HCT116 (cell line): ENCODE results near the gene STARD5. TPM values are rescaled to one million over a fixed set of nuclear protein-coding genes. Genes with fewer than 3 reads are reported as not detected.

Experiments used
- ATAC-seq: fragments of 200-7000 bp; cut with Tn5 transposase; 2 replicates; pipeline ENCODE4 v1.9.1; 2020; ENCODE audit warnings: mild to moderate bottlenecking, moderate library complexity
- BruUV-seq: library from RNA; stranded (reverse); fragments of 400-500 nt; replicated peaks from 2 replicates; lab custom pipeline; 2021; lab: Mats Ljungman, UMichigan
- CTCF ChIA-PET: fragments of 300-600 bp; sonication (Branson Sonifier 250); formaldehyde crosslinking; loops from one replicate; lab custom pipeline; 2021; ENCODE audit warnings: antibody characterized with exemption; lab: Charles Lee
- POLR2A ChIA-PET: fragments of 300-600, 350-600 bp; sonication (Branson Sonifier 250); formaldehyde crosslinking; loops from one replicate; lab custom pipeline; 2021; ENCODE audit warnings: antibody characterized with exemption; lab: Charles Lee
- RAD21 ChIA-PET, 2 experiments: fragments of 300-600 bp; sonication (Branson Sonifier 250); formaldehyde crosslinking; loops; one replicate each; lab custom pipeline; 2023; ENCODE audit warnings: low total read pairs in 2 of 2; ENCODE audit not compliant: uncharacterized antibody in 2 of 2, unreplicated experiment in 2 of 2, low non-redundant PET in 1 of 2; lab: Charles Lee
- DNase-seq: peaks from one replicate; pipeline ENCODE4 v3.0.0-alpha.2; 2010; ENCODE audit warnings: low read depth, low spot score
- H2AFZ ChIP-seq: fragments of 200-600 bp; shearing (Covaris generic), sonication (generic); 2 replicates; pipeline ENCODE4 v1.6.1; 2017; ENCODE audit warnings: low read depth, mixed run types, mixed read lengths, antibody characterized with exemption, low read length; ENCODE audit not compliant: poor library complexity, severe bottlenecking
- H3K27ac ChIP-seq: 2 replicates; pipeline ENCODE4 v1.5.1; 2012; ENCODE audit warnings: low read depth, low read length
- H3K27me3 ChIP-seq: fragments of 200-600 bp; sonication (generic); 2 replicates; pipeline ENCODE4 v1.6.1; 2016; ENCODE audit warnings: mixed run types, low read length, mixed read lengths; ENCODE audit not compliant: insufficient read depth
- H3K36me3 ChIP-seq, 2 experiments: fragments of 200-500 bp in 1 of 2; fragments of 200-600 bp in 1 of 2; sonication (Bioruptor generic) in 1 of 2; sonication (generic) in 1 of 2; 2 replicates each; pipeline versions ENCODE4 v1.5.1 to v1.6.1; 2014 to 2016; ENCODE audit warnings: low read length in 2 of 2, inconsistent platforms in 1 of 2, mixed read lengths in 1 of 2, mixed run types in 1 of 2; ENCODE audit not compliant: insufficient read depth in 2 of 2, control insufficient read depth in 1 of 2
- H3K4me1 ChIP-seq, 2 experiments: fragments of 200-600 bp in 1 of 2; sonication (generic) in 1 of 2; 2 replicates each; pipeline versions ENCODE4 v1.5.1 to v1.6.1; 2012 to 2017; ENCODE audit warnings: low read length in 2 of 2, inconsistent platforms in 1 of 2, mild to moderate bottlenecking in 1 of 2, mixed read lengths in 1 of 2, mixed run types in 1 of 2, moderate library complexity in 1 of 2; ENCODE audit not compliant: insufficient read depth in 2 of 2, control insufficient read depth in 1 of 2
- H3K4me2 ChIP-seq: fragments of 200-600 bp; sonication (generic); 2 replicates; pipeline ENCODE4 v1.6.1; 2017; ENCODE audit warnings: mixed run types, low read length, mixed read lengths
- H3K4me3 ChIP-seq, 2 experiments: fragments of 200-600 bp in 1 of 2; sonication (generic) in 1 of 2; replicated peaks in 1 of 2; 2 replicates each; pipeline ENCODE4 v1.5.1; 2011 to 2016; ENCODE audit warnings: low read length in 2 of 2, control low read depth in 1 of 2, low read depth in 1 of 2, mild to moderate bottlenecking in 1 of 2, mixed read lengths in 1 of 2, mixed run types in 1 of 2
- H3K79me2 ChIP-seq: fragments of 200-600 bp; sonication (generic); 2 replicates; pipeline ENCODE4 v1.6.1; 2017; ENCODE audit warnings: mild to moderate bottlenecking, mixed run types, low read length, moderate library complexity, mixed read lengths; ENCODE audit not compliant: insufficient read depth
- H3K9ac ChIP-seq: fragments of 200-600 bp; sonication (generic); 2 replicates; pipeline ENCODE4 v1.6.1; 2016; ENCODE audit warnings: low read length, mixed read lengths
- H3K9me2 ChIP-seq: fragments of 200-600 bp; sonication (generic), shearing (Covaris generic); 2 replicates; pipeline ENCODE4 v1.6.1; 2017; ENCODE audit warnings: mixed run types, mild to moderate bottlenecking, moderate library complexity; ENCODE audit not compliant: insufficient read depth
- H3K9me3 ChIP-seq, 2 experiments: fragments of 200-500 bp in 1 of 2; fragments of 200-600 bp in 1 of 2; sonication (Bioruptor generic) in 1 of 2; sonication (generic) in 1 of 2; 2 replicates each; pipeline ENCODE4 v1.6.1; 2014 to 2017; ENCODE audit warnings: low read length in 2 of 2, mixed read lengths in 2 of 2, inconsistent platforms in 1 of 2, low read depth in 1 of 2, mild to moderate bottlenecking in 1 of 2, mixed run types in 1 of 2, moderate library complexity in 1 of 2; ENCODE audit not compliant: control insufficient read depth in 1 of 2, insufficient read depth in 1 of 2
- H4K20me1 ChIP-seq: fragments of 200-600 bp; sonication (generic), shearing (Covaris generic); 2 replicates; pipeline ENCODE4 v1.6.1; 2017; ENCODE audit warnings: mixed run types, mild to moderate bottlenecking, moderate library complexity; ENCODE audit not compliant: insufficient read depth
- CBX3 ChIP-seq: IDR thresholded peaks from 2 replicates; pipeline ENCODE4 v1.6.1; 2012; ENCODE audit warnings: low read depth
- EZH2phosphoT487 ChIP-seq: fragments of 200-600 bp; IDR thresholded peaks from 2 replicates; pipeline ENCODE4 v1.6.1; 2018; ENCODE audit warnings: antibody characterized with exemption, borderline replicate concordance
- FOSL1 ChIP-seq: IDR thresholded peaks from 2 replicates; pipeline ENCODE4 v1.6.1; 2012; ENCODE audit warnings: low read depth
- MAX ChIP-seq: IDR thresholded peaks from 2 replicates; pipeline ENCODE4 v1.6.1; 2012
- POLR2A ChIP-seq: IDR thresholded peaks from 2 replicates; pipeline ENCODE4 v1.7.0; 2011; ENCODE audit warnings: borderline replicate concordance; ENCODE audit not compliant: insufficient read depth, insufficient read length; ENCODE audit errors: extremely low read depth
- POLR2AphosphoS5 ChIP-seq: IDR thresholded peaks from 2 replicates; pipeline ENCODE4 v1.6.1; 2011; ENCODE audit warnings: mild to moderate bottlenecking, low read depth, low read length, moderate library complexity
- RAD21 ChIP-seq: IDR thresholded peaks from 2 replicates; pipeline ENCODE4 v1.6.1; 2012; ENCODE audit warnings: low read depth, mild to moderate bottlenecking
- TCF7L2 ChIP-seq: IDR thresholded peaks from 2 replicates; pipeline ENCODE4 v1.7.0; 2011; ENCODE audit warnings: borderline replicate concordance, inconsistent platforms; ENCODE audit not compliant: insufficient read depth, insufficient read length; ENCODE audit errors: extremely low read depth
- YY1 ChIP-seq: IDR thresholded peaks from 2 replicates; pipeline ENCODE4 v1.6.1; 2011; ENCODE audit warnings: low read length, low read depth, moderate library complexity, mild to moderate bottlenecking; ENCODE audit not compliant: insufficient replicate concordance; ENCODE audit errors: extremely low read depth
- ZFX ChIP-seq: fragments of 450-650 bp; IDR thresholded peaks from 2 replicates; pipeline ENCODE4 v1.6.1; 2017
- intact Hi-C: fragments of 100-400 bp; cut with micrococcal nuclease; formaldehyde crosslinking; loops from 2 replicates; pipeline ENCODE4 v1.10.0; 2022
- total RNA-seq: library from RNA; stranded (reverse); gene quantifications from one replicate; pipeline ENCODE4 v1.2.1, GENCODE V29; 2021; ENCODE audit not compliant: unreplicated experiment
- TF ChIP-seq, protein P1 (sequence below), 3 experiments: fragments of 200-600 bp in 1 of 3; sonication (generic) in 1 of 3; IDR thresholded peaks in 2 of 3; conservative IDR thresholded peaks in 1 of 3; 2 replicates each; pipeline ENCODE4 v1.5.1; 2012 to 2017; ENCODE audit warnings: low read depth in 2 of 3, low read length in 2 of 3, antibody characterized with exemption in 1 of 3, borderline replicate concordance in 1 of 3, control low read depth in 1 of 3, mild to moderate bottlenecking in 1 of 3, mixed read lengths in 1 of 3, mixed run types in 1 of 3, moderate library complexity in 1 of 3; ENCODE audit not compliant: insufficient read depth in 1 of 3
- TF ChIP-seq, protein P2 (sequence below): IDR thresholded peaks from 2 replicates; pipeline ENCODE4 v1.6.1; 2011; ENCODE audit warnings: mild to moderate bottlenecking, low read length, moderate library complexity; ENCODE audit not compliant: insufficient replicate concordance; ENCODE audit errors: extremely low read depth

STARD5 gene
- total RNA-seq, 1 experiment from 2014 or later = 4.0 TPM

DNA sequence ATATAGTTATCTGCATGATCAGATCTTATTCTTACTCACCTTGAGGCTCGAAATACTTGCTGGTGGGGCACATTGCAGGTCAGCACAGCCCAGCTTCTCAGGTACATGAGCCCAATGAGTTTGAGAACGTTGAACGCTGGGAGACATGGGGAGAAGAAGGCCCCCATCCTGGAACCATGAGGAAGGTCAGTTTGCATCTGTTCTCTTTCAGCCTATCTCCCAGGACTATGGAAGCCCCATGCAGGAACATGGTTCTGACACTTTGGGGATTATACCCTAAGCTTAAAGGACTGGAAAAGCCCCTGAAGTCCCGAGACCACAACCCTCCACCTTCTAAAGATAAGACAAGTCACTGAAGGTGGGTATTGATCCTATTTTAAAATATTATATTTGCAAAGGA lies 17.4 kb upstream of the STARD5 start:
- POLR2A ChIA-PET = no interaction called here

More for the DNA sequence above, 17.4 kb upstream of the STARD5 start:
- DNase-seq (no peak), ATAC-seq (no peak)
- no peaks in the 10 kb centered on the region for H4K20me1 ChIP-seq
- no peak overlapping the region for H3K27ac ChIP-seq
- peaks cover 15 to 16% of the 10 kb centered on the region in 2 experiments for H3K4me1 ChIP-seq
- TF ChIP-seq ZFX (no peak), TCF7L2 (no peak), POLR2A (no peak), MAX (no peak), RAD21 (no peak), CBX3 (no peak), YY1 (no peak), POLR2AphosphoS5 (no peak), EZH2phosphoT487 (no peak), FOSL1 (no peak)
- TF ChIP-seq, protein P1, sequence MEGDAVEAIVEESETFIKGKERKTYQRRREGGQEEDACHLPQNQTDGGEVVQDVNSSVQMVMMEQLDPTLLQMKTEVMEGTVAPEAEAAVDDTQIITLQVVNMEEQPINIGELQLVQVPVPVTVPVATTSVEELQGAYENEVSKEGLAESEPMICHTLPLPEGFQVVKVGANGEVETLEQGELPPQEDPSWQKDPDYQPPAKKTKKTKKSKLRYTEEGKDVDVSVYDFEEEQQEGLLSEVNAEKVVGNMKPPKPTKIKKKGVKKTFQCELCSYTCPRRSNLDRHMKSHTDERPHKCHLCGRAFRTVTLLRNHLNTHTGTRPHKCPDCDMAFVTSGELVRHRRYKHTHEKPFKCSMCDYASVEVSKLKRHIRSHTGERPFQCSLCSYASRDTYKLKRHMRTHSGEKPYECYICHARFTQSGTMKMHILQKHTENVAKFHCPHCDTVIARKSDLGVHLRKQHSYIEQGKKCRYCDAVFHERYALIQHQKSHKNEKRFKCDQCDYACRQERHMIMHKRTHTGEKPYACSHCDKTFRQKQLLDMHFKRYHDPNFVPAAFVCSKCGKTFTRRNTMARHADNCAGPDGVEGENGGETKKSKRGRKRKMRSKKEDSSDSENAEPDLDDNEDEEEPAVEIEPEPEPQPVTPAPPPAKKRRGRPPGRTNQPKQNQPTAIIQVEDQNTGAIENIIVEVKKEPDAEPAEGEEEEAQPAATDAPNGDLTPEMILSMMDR (IDR thresholded peaks at IDR 0.05 in 2 of 3, conservative IDR thresholded peaks at IDR 0.05 in 1 of 3; ENCODE audit: borderline replicate concordance in 1 of 3, insufficient read depth in 1 of 3, low read depth in 2 of 3, low read length in 2 of 3) = no peak
- TF ChIP-seq, protein P2, sequence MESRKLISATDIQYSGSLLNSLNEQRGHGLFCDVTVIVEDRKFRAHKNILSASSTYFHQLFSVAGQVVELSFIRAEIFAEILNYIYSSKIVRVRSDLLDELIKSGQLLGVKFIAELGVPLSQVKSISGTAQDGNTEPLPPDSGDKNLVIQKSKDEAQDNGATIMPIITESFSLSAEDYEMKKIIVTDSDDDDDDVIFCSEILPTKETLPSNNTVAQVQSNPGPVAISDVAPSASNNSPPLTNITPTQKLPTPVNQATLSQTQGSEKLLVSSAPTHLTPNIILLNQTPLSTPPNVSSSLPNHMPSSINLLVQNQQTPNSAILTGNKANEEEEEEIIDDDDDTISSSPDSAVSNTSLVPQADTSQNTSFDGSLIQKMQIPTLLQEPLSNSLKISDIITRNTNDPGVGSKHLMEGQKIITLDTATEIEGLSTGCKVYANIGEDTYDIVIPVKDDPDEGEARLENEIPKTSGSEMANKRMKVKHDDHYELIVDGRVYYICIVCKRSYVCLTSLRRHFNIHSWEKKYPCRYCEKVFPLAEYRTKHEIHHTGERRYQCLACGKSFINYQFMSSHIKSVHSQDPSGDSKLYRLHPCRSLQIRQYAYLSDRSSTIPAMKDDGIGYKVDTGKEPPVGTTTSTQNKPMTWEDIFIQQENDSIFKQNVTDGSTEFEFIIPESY = no peak
- CTCF ChIA-PET = no interaction called here
- intact Hi-C loops = no loop called here
- no TSS peak for BruUV-seq
- H3K4me2 ChIP-seq = no peak overlapping the region
- no peak overlapping the region for H3K9ac ChIP-seq
- no peaks in the 10 kb centered on the region for H3K36me3 ChIP-seq
- H3K9me2 ChIP-seq = no peaks in the 10 kb centered on the region
- RAD21 ChIA-PET = no interaction called here
- H2AFZ ChIP-seq = no peak overlapping the region
- no peaks in the 10 kb centered on the region for H3K27me3 ChIP-seq
- no peaks in the 10 kb centered on the region for H3K9me3 ChIP-seq
- no peaks in the 10 kb centered on the region for H3K79me2 ChIP-seq
- H3K4me3 ChIP-seq = no peak overlapping the region
